Superior temporal gyrus (tissue), 1 donor: ENCODE measurements around the gene TCF12.

ENCODE experiments used
- DNase-seq: peaks from one replicate; pipeline ENCODE4 v3.0.0-alpha.2; 2016; ENCODE audit errors: extremely low spot score

TCF12 gene

DNA sequence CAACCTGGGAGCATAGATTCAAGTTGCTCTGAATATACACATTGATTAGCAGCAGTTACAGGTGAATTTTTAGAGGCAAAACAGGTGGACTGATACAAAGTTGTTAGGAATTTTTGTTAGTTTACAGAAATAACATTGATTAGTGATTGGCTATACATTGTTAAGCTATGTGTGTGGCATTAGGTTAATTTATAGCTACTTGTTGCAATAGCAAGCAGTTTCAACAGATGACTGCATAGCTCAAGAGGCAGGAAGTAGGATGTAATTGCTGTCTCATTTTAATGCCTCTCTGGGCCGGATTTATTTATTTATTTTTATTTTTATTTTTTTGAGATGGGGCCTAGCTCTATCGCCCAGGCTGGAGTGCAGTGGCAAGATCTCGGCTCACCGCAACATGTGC, 99.7 kb downstream of the TCF12 start:
- DNase-seq: no peak

DNA sequence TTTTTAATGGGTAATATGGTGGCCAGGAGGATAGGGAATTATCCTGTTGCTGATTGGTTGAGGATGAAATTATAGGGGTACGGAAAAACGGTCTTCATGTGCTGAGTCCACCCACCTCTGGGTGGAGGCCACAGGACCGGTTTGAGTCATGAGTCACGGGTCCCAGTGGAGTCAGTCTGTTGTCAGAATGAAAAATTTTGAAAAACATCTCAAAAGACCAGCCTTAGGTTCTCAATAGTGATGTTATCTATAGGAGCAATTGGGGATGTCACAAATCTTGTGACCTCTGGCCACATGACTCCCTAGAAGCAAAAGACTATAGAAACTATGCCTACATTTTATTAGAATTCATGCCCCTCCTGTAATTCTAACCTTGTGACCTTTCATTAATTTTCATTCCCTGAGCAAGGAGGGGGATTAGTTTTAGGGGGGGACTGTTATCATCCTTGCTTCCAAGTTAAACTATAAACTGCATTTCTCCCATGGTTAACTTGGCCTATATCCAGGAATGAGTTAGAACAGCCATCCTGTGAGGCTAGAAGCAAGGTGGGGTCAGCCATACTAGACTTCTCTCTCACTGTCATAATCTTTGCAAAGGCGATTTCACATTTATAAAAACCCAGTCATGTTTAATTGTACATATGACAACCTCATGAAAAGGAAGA, 101.2 kb downstream of the TCF12 start:
- DNase-seq: no peak

DNA sequence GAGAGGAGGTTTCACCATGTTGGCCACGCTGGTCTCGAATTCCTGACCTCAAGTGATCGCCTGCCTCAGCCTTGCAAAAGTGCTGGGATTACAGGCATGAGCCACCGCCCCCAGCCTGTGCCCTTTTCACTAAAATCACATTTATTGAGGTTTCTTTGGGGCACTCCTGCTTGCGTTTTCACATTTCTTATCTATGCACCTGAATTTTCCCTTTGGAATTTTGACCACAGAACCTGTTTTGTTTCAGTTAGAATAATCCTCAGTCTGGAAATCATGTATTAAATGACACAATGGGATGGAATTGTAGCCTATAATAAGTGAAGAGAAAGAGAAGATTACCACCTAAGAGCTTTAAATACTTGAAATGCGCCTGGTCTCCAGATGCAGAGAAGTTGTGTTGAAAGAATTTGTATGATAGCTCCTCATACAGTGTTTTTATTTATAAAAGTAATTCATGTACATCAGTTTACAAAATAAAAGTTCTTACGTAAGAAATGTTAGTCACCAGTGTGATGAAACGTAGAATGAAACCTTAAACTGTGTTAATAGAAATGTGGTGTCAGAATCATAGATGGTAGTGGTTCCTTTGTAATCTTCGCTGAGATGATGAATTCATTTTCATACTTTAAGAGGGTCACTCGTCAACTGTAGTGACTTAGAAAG, 107.0 kb downstream of the TCF12 start:
- DNase-seq: no peak

DNA sequence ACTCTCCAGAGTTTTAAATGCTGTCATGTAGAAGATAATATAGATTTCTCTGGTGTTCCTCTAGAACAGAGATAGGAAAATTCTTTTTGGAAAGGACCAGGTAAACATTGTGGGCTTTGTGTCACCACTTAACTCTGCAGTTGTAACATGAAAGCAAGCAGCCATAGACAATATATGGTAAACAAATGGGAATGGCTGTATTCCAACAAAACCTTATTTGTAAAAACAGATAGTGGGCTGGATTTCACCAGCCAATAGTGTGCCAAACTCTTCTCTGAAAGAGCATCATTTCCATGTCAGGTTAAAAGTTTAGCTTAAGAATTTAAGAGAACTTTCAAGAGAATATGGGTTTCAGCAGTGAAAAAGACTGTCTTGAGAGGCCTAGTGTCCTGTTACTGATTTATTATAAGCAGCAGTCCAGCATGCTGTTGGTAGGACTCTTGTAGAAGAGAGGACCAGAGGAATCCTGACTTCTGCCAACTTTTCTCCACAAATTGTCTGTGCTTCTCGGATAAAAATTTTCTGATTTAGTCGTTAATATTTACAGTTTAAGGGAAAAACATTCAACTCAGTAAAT, 107.7 kb downstream of the TCF12 start:
- no peak for DNase-seq

DNA sequence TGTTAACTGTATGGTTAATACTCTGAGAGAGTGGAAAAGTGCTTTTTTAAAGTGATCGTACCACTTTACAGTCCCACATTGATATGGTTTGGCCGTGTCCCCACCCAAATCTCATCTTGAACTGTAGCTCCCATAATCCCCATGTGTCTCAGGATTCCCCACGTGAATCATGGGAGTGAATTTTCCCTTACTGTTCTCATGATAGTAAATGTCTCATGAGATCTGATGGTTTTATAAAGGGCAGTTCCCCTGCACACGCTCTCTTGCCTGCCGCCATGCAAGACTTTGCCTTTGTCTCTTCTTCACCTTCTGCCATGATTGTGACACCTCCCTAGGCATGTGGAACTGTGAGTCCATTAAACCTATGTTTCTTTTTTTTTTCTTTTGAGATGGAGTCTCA, 109.2 kb downstream of the TCF12 start:
- DNase-seq: no peak

DNA sequence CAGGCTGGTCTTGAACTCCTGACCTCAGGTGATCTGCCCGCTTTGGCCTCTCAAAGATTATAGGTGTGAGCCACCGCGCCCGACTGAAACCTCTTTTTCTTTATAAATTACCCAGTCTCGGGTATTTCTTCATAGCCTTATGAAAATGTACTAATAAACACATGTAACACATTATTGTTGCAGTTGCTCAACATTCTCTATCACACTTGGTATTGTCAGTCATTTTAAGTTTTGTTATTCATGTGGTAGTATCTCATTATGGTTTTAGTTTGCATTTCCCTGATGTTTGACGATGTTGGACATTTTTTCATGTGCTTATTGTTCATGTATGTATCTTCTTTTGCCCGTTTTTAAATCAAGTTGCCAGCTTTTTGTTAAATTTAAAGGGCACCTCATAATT, 109.7 kb downstream of the TCF12 start:
- no peak for DNase-seq

DNA sequence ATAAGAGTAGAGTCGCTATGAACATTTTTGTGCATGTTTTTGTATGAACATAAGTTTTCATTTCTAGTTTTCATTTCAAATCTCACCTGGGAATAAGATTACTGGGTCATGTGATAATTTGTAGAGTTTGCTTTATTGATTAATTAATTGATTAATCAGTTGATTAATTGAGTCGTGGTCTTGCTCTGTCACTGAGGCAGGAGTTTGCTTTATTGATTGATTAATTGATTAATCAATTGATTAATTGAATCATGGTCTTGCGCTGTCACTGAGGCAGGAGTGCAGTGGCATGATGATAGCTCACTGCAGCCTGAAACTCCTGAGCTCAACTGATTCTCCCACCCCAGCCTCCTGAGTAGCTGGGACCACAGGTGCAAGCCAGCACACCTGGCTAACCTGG, 111.6 kb downstream of the TCF12 start:
- DNase-seq: no peak

DNA sequence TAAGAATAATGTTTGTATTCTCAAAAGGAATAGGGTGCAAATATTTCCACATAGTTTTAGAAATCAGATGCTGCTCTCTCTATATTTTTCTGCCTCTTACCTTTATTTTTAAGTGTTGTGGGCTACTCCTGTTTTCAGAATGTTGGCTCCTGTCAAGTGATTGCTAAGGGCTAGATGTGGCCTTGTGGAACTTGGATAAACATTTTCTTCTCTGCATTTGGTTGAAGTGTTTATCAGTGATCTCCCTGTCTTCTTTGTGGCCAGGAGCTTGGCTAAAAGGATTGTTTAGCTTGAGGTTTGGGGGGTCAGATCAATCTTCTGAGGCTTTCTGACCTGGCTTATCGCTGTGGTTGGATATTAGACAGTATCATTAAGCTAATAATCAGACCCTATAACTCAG, 112.6 kb downstream of the TCF12 start:
- no peak for DNase-seq

DNA sequence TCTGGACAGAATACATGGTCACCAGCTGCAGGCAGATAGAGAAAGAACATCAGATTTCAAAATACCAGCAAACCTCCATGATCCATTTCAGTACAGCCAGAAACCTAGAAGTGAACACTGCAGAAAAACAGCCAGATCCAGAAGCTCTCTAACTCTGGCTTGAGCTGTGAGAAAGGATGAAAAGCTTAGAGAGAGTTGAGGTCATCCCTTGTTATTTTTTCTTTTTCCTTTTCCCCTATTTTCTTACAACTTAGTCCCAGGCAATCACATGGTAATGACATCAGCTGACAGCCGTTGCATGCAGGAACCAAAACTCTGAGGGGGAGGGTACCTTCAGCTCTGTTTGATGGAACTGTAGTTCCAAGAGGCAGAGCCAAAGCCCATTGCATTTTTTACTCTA, 113.2 kb downstream of the TCF12 start:
- peak; percentile 89 for DNase-seq

DNA sequence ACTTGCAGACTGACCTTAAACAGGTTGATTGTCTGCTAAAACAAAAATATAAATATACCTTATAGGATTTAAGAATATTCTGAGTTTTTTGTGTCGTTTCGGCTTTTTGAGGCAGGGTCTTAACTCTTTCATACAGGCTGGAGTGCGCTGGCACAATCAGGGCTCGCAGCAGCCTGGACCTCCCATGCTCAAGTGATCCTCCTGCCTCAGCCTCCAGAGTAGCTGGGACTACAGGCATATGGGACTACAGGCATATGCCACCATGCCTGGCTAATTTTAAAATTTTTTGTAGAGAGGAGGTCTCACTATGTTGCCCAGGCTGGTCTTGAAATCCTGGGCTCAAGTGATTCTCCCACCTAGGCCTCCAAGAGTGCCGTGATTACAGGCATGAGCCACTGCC, 113.9 kb downstream of the TCF12 start:
- no peak for DNase-seq

DNA sequence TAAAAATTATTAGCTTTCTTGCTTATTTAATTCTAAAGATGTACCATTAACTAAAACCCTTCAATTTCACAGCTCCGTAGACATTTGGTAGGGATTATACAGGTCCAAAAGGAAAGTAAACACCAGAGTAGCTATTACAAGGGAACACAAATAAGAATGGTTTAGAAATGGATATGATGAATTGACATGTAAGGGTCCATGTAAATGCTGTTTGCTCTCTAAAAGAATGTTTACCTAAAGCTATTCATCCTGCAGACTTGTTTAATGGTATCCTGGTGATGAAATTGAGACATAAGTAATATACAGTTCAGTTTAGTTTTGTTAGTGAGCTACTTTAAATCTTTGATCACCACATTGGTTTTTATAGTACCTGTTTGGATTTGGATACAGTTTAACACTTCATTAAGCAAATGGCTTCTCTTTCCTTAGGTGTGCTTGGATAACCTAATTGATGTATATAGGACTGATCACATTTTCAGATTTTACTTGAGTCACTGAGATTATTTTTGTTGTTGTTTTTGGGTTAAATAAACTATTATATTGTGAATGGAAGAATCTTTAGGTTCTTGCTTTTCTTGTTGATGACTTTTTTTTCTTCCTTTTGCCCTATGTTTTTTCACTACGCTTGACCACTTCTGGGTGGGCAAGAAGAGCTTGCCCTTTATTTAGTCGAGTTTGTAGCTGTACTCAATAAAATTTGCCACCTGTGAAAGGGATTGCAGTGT, 115.4 kb downstream of the TCF12 start:
- no peak for DNase-seq

DNA sequence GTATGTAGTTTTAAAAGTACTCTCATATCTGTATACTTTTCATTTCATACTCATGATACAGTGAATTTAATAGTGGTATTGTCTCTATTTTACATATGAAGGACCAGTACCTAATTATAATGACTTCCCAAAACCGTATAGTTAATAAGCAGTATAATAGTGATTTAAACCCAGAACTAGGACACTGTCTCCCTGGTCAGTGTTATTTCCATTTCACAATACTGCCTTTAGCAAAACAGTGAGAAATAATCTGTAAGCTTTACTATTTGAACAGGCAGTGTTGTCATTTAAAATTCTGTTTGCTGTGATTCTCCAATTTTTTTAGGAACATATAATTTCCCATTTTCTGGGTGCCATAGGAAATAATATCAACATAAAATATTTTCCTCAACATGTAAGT, 116.2 kb downstream of the TCF12 start:
- DNase-seq: no peak

DNA sequence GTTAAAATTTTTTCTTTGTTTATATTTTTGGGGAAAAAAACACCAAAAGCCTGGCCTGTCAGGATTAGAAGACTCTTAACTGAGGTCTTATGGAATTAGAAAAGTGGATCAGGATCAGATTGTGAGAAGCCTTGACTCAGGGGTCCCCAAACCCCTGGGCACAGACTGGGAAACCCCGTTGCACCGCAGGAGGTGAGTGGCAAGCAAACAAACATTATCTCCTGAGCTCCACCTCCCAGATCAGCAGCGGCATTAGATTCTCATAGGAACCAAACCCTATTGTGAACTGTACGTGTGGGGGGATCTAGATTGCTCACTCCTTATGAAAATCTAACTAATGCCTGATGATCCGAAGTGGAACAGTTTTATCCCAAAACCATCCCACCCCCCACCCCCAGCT, 117.2 kb downstream of the TCF12 start:
- no peak for DNase-seq

DNA sequence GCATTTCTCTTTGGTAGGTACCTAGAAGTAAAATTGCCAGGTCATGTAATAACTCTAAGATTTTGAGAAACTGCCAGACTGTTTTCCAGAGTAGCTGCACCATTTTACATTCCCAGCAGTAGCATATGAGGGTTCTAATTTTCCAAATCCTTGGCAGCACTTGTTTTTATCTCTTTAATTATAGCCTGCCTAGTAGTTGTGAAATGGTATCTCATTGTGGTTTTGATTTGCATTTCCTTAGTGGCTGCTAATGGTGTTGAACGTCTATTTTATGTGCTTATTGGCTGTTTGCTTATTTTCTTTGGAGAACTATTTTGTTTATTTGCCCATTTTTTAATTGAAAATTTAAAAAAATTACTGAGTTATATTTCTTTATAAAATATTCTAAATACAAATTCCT, 117.9 kb downstream of the TCF12 start:
- no peak for DNase-seq

DNA sequence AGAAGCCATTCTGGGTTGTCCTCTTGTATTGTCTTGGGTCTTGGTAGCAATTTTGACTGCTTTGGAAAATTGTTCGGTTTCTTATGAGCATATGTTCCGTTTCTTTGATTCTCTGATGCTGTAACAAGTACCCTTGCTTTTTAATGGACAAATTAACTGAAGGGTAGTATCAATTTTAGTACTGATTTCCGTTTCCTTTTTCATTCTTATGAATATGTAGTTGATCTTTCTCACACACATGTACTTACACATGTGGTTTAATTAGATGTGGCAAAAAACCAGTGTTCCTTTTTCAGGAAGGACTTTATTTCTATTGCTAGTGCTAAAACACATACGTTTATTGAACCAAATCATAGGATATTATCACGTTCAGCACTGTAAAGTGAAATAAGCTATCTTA, 119.1 kb downstream of the TCF12 start:
- DNase-seq: no peak

DNA sequence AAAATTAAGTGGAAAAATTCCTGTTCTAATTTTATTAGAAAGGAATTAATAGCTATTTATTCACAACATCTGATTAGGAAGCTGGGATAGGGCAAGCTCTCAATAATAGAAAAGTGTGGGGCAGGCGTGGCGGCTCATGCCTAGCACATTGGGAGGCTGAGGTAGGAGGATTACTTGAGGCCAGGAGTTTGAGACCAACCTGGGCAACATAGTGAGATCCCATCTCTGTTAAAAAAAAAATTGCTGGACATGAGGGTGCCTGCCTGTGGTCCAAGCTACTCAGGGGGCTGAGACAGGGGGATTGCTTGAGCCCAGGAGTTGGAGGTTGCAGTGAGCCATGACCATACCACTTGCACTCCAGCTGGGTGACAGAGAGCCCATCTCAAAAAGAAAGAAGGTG, 119.6 kb downstream of the TCF12 start:
- DNase-seq: no peak

DNA sequence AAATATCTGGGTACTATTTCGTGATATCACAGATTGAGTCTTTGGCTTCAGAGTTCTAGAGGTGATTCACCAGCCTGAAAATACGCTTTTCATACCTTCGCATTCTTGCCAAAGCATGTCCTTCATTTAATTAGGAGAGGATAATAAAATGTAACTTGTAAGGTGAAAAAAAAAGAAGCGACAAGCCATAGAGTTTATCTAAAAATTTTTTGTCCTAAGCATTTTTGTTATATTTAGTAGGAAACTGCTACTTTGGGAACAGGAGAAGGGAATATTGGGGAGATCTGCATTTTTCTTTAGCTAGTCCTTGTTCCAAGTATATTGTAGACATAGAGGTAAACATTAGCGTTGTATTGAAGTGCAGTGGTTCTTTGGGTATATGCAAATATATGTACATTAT, 120.1 kb downstream of the TCF12 start:
- DNase-seq: no peak

DNA sequence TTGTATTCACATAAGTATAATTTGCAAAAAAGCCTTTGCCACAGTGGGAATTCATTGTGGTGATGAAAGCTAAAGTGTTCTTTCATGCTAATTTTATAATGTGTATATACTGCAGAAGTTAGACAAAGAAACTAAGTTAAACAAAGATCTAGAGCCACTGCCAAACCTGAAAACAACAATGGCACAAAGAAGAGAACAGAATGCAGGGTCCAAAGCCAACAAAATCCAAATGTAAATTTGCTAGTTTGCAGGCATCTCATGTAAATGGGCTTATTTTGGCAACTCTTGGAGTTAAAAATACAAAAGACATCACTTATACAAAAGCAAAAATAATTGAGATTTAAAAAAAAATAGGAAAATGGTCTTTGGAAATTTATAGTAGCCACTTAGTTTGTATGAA, 123.0 kb downstream of the TCF12 start:
- peak; percentile 83 for DNase-seq

DNA sequence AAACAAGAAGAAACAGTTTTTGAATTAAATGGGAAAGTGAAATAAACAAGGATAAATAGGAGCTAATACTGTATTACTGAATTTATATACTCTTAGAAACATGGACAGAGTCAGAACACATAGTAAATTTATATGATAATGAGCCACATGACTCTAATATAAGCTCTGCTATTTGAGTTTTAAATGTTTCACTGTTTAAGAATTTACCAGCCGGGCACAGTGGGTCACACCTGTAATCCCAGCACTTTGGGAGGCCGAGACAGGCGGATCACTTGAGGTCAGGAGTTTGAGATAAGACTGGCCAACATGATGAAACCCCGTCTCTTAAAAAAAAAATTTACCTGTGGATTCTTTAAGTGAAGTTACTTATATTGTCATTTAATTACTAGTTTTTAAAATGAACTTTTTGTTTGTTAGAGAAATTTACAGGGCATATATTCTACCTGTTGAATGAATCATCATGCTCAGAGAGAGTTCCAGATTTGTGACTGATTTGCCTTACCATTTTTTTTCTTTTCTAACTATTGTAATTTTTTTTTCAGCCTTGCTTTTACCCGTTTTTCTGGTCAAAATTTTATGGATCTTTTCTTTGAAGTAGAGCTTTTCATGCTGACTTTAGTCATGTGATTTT, 125.7 kb downstream of the TCF12 start:
- no peak for DNase-seq

DNA sequence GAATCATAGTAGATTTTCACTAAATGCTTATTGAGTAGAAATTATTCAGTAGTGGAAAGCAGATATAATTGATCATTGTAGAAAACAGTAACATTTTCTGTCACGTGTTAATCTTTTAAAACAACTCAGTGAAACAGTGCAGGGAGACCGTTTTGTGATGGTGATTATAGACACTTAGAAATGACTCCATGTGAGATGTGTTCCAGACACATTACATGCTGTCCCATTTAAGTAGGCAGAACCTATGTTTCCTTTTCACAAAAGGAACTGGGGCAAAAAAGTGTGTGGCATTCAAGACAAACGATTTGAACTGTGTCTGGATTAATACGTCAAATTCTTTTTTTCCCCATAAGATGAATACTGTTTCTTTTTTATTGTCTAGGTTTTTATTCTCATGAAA, 126.5 kb downstream of the TCF12 start:
- DNase-seq: peak; percentile 64

DNA sequence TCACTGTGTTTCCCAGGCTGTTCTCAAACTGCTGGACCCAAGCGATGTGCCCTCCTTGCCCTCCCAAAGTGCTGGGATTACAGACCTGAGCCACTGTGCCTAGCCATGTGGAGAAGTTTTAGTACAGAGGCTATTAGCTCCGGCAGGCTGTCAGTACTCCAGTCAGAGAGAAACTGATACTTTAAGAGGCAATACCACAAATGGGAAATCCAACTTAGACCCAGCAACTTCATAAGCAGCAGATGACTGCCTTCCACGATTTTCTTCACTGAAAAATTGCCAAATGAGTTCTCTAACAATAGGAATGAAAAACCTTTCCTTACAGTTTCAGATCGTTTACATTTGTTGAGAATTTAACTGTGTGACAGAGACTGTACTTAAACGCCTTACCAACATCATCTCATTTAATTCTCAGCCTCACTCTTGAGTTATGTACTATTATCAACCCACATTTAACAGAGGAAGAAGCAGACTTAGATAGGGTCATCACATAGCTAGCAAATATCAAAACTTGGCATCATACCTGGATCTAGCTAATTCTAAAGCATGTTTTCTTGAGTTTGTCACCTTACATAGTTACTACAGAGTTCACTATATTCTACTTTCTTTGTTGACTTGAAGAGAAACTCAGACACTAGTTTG, 127.4 kb downstream of the TCF12 start:
- DNase-seq: no peak
